H54 (cell line): ENCODE data around the gene HDGFL2.

Experiments used
- DNase-seq: peaks from one replicate; pipeline ENCODE4 v3.0.0; 2011; ENCODE audit warnings: low spot score, mixed read lengths; ENCODE audit not compliant: insufficient read length
- FAIRE-seq: peaks from 3 replicates; lab custom pipeline; 2011; peaks lifted over from hg19 to GRCh38; lab: Jason Lieb, UNC
- POLR2A ChIP-seq: IDR thresholded peaks from 2 replicates; pipeline ENCODE4 v1.6.1; 2011; ENCODE audit warnings: low read depth, mild to moderate bottlenecking, low read length

HDGFL2 gene

DNA sequence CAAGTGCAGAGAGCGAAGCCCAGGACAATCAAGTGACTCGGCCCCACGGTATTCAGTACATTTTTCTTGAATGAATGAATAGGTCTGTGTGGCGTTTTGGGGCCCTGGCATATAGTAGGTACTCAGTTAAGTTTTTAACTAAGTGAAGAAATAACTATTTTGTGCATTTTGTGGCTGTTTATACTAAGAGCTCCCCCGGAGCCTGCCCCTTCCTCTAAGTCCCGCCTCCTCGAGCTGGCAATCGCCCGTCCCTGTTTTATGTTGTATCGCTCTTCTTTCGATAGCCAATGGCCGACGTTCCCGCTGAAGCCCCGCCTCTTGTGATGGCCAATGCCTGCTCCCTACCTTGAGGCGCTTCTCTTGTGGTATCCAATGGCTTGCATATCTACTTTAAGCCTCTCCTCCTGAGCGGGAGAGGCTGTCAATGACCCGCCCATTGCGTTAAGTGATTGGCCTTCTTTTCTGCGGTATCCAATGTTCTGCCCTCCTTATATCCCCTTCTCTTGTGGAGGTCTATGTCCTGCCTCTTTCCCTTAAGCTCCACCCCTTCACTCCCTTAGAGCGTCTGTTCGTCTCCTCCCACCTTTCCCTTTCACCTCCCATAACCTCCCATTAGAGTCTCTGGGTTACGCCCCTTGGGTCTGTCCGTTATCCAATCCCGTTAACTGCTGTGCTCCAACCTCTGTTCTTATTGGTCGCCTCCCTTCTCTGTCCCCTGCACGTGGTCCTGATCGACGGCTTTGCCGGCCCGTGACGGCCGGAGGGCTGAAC is 509 bp upstream of the HDGFL2 start:
- no peak for TF ChIP-seq POLR2A
- DNase-seq (peak; percentile 99), FAIRE-seq (peak; percentile 99)

DNA sequence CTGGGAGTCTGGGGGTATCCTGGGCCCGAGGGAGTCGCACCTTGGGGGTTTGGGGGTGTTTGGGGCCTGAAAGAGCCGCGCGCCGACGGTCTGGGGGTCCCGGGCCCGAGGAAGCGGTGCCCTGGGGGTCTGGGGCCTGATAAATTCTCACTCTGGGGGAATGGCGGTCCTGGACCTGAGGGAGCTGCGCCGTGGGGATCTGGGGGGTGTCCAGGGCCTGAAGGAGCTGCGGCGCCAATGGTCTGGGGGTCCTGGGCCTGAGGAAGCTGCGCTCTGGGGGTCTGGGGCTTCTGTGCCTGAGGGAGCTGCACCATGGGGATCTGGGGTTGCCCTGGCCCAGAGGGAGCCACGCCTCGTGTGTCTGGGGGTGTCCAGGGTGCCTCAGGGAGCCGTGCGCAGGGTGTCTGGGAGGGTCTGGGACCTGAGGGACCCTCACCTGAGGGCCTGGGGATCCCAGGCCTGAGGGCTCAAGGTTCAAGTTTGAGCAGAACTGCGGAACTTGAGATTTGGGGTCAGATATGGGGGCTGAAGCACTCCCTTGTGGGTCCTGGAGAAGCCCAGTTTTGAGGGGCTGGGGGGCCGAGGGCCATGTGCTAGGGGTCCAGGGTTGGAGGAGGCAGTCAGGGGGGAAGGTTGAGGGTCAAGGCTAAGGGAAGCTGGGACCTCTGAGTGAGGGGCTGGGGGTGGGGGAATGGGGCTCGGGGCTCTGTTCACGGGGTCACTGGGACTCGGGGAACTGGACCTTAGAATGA is 1.1 kb downstream of the HDGFL2 start:
- DNase-seq: no peak
- no peak for FAIRE-seq
- TF ChIP-seq POLR2A: no peak

DNA sequence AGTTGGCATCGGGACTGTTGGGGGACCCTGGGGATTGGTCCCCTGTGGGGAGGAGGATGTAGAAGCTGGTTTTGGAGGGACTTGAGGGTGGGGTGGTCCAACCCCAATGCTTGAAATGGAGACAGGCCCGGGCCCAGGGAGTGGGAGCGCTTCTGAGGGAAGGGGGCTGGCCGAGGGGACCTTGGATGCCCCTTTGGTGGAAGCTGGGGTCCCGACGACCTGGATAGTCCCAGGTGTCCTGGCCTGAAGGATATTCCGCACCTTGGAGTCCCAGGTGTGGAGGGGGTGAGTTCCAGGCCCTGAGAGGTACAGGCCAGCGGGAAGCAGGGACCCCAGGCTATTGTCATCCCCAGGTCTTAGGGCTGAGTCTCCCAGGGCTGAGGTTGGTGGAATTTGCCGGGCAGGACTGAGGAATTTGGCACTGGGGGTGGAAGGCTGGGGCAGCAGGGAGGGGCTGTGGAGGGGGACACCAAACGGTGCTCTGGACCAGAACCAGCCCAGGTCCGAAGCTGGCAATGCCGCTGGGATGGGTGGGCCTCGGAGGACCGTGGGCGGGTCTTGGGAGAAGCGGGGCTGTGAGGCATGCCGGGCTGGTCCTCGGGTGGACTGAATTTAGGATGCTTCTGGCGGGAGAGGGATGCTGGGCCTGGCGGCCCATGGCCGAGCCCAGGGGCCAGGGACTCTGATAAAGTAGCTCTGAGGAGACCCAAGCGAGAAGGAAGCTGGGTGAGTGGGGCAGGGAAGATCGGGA is 1.8 kb downstream of the HDGFL2 start:
- no peak for TF ChIP-seq POLR2A
- no peak for FAIRE-seq
- DNase-seq: no peak

DNA sequence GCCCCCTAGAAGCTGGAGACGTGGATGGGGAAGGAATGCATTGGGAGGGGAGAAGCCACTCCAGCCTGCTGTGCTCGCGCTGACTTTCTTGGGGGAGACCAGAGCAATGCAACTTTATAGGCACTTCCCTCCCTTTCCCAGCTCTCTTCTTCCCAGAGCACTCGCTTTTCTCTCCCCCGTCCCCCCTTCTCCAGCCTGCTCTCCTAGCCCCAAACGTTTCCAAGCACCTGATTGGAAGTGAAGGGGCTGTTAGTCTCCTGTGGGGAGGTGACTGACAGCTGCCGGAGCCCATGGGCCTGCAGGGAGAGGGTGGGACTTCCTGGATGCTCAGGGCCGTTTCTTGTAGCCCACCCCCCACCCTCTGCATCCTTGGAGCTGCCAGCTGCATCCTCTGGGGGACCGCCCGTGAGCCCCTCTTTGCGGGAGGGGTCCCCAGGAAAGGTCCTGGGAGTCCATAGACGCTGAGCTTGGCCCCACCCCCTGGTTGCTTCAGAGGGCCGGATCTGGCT is 2.5 kb downstream of the HDGFL2 start:
- FAIRE-seq: no peak
- no peak for TF ChIP-seq POLR2A

DNA sequence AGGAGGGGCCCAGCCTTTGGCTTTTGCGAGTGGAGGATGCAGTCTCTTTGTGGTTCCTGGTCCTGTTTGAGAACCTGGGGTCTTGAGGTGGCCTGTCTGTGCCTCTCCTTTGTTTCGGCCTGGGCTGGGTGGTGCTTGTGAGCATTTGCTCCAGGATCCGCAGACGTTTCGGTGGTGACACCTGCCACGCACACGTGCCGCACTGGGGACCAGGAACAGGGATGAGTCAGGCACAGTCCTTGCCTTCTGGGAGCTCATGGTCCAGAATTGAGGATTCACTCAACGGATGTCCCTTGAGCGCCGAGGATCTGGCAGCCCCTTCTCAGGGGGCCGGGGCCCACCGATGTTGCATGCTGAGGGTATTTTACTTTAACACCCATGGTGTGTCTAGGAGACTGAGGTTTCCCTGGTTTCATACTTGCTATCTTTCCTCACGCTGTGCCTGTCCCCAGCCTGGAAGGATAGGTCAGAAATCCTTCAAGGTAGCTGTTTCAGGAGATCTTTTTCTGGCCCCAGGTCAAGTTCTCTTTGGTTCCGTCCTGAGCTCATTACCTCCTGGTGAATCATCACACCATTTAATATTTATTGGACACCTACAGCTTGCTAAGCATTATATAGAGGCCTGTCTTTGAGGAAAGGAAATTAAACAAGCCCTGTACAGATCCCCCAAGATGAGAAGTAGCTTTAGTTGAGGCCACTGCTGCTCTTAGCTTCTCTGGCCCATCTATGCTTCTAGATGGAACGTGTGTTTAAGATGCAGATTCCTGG is 5.1 kb downstream of the HDGFL2 start:
- FAIRE-seq (no peak), DNase-seq (no peak)
- no peak for TF ChIP-seq POLR2A

More for the DNA sequence above, 2.5 kb downstream of the HDGFL2 start:
- DNase-seq: peak; percentile 49

DNA sequence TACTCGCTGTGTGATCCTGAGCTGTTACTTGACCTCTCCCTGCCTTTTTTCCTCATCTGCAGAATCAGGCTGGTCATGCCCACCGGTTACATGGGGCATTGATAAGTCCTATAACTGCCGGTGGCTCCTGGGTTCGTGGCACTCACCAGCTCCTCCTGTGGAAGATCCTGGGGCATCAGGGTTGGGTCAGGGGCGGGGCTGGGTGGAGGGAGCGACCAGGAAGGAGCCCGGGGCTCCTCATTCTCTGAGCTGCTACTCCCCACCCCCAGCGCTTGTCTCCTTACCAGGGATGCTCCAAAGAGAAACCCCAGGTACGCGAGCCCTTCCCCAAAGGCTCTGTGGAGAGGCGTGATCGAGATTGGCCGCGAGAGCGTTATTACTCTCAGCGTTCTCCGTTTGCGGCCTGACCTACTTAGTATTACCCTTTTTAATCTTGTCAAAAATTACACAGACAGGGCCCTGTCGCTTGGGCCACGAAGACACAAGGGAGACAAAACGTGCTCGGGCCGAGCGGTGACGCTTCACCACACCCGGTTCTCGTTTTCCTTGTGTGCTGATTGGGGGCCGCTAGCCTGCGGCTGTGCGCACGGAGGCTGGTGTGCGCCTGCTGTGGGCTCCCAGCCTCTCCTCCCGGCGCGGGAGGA is 10.7 kb downstream of the HDGFL2 start:
- DNase-seq: no peak
- no peak for FAIRE-seq
- TF ChIP-seq POLR2A: no peak

DNA sequence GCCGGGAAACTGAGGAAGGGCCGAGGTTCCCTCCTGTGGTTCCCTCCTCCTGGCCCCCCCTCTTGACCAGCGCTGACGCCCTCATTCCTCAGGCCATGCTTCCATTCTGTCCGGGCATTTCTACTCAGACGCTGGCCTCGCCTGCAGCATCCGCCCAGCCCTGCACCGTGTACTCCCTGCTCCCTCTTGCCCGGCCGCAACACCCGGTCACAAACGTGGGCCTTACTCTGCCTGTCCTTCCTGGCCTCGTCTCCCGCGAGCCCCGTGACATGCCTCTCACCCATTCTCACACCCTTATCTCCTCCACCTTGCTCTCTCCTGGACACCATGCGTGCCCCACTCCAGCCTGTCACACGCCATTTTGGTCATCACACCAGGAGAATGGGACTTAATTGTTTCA is 11.3 kb downstream of the HDGFL2 start:
- DNase-seq: no peak
- FAIRE-seq: no peak
- no peak for TF ChIP-seq POLR2A

DNA sequence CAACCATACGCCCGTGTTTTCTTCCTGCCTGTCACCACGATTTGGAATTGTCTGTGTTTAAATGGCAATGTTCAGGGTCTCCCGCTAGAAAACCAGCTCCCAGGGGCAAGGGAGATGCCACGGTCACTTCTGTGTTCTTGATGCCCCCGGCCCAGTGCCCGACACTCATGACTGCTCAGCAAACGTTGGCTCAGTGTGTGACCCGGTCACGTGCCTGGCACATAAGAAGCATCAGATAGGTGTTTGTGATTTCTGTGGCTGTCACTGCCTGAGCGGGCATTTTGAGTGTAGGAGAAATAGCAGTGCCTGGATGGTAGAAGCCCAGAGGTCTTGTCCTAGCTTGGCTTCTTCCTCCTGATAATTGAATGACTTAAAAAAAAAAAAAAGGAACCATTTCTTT is 15.5 kb downstream of the HDGFL2 start:
- no peak for TF ChIP-seq POLR2A
- no peak for FAIRE-seq
- DNase-seq: no peak

DNA sequence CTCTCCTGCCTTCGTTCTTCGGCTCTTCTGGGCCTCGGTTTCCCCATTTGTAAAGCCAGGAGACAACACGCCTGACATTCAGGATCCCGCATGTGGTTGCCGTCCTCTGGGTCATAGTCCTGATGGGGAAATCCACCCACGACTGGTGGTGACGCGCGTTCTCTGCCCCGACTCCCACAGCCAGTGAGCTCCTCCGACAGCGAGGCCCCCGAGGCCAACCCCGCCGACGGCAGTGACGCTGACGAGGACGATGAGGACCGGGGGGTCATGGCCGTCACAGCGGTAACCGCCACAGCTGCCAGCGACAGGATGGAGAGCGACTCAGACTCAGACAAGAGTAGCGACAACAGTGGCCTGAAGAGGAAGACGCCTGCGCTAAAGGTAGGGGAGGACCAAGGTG is 16.4 kb downstream of the HDGFL2 start:
- DNase-seq: no peak
- FAIRE-seq: no peak
- no peak for TF ChIP-seq POLR2A

DNA sequence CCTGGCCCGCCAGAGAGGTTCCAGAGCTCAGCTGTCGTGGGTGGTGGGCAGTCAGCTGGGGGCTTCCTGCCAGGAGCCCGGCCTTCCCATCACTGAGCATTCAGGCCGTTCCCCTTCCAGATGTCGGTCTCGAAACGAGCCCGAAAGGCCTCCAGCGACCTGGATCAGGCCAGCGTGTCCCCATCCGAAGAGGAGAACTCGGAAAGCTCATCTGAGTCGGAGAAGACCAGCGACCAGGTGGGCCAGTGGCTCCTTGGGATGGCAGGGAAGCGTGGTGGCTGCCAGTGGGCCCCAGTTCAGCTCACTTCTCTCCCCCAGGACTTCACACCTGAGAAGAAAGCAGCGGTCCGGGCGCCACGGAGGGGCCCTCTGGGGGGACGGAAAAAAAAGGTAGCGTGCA is 19.3 kb downstream of the HDGFL2 start:
- FAIRE-seq: no peak
- TF ChIP-seq POLR2A: no peak
- no peak for DNase-seq

DNA sequence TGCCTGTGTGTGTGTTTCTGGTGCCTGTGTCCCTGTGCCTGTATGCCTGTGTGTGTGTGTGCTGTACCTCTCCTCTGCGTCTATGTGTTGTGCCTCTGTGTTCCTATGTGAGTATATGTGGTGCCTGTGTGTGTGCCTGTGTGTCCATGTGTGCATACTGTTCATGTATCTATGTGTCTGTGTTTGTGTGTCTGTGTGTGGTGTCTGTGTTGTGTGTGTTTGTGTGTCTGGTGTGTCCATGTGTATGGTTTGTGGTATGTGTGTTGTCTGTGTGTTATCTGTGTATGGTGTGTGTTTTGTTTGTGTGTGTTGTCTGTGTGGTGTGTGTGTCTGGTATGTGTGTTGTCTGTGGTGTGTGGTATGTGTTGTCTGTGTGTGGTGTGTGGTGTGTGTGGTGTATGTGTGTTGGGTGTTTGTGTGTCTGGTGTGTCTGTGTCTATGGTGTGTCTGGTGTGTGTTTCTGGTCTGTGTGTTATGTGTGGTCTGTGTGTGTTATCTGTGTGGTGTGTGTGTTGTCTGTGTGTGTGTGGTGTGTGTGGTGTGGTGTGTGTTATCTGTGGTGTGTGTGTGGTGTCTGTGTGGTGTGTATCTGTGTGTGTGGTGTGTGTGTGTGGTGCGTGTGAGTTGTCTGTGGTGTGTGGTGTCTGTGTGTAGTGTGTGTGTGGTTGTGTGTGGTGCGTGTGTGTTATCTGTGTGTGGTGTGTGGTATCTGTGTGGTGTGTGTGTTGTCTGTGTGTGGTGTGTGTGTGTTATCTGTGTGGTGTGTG is 20.4 kb downstream of the HDGFL2 start:
- FAIRE-seq (no peak), DNase-seq (no peak)
- TF ChIP-seq POLR2A: no peak

DNA sequence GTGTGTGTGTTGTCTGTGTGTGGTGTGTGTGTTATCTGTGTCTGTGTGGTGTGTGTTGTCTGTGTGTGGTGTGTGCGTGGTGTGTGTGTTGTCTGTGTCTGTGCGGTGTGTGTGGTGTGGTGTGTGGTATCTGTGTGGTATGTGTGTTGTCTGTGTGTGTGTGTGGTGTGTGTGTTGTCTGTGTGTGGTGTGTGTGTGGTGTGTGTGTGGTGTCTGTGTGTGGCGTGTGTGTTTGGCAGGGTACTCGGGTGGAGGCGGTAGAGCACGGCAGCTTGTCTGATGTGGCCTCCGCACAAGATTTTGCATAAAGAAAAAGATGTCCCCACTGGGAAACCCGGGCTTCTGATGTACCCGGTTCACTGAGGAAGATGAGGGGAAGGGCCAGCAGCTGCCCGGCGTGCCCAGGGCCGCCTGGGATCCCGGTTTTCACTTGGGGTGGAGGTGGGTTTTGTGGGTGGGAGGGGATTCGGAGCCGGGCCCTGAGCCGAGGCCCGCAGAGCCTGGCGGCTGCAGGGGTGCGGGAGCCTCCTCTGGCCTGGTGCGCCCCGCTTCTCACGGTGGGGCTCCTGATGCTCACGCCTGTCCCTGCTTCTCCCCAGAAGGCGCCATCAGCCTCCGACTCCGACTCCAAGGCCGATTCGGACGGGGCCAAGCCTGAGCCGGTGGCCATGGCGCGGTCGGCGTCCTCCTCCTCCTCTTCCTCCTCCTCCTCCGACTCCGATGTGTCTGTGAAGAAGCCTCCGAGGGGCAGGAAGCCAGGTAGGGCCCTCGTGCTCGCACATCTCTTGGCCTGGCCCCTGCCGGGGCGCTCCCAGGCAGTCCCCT is 21.2 kb downstream of the HDGFL2 start:
- FAIRE-seq: no peak
- no peak for TF ChIP-seq POLR2A

More for the DNA sequence above, 21.2 kb downstream of the HDGFL2 start:
- no peak for DNase-seq
